PC-3 (cell line): ENCODE data around the gene WDR45B. TPM values are rescaled to one million over a fixed set of nuclear protein-coding genes. Genes with fewer than 3 reads are reported as not detected.

Experiments
- ATAC-seq: fragments of 200-7000 bp; cut with Tn5 transposase; 2 replicates; pipeline ENCODE4 v1.9.1; 2020; ENCODE audit warnings: mild to moderate bottlenecking, moderate library complexity
- BruUV-seq: library from RNA; stranded (reverse); fragments of 400-500 nt; replicated peaks from 2 replicates; lab custom pipeline; 2021; lab: Mats Ljungman, UMichigan
- CTCF ChIA-PET: fragments of 300-600 bp; sonication (Branson Sonifier 250); formaldehyde crosslinking; loops from one replicate; lab custom pipeline; 2022; ENCODE audit warnings: antibody characterized with exemption; lab: Charles Lee
- POLR2A ChIA-PET: fragments of 300-600 bp; sonication (Branson Sonifier 250); formaldehyde crosslinking; loops from one replicate; lab custom pipeline; 2022; ENCODE audit warnings: antibody characterized with exemption; ENCODE audit not compliant: unreplicated experiment; lab: Charles Lee
- DNase-seq: peaks from one replicate; pipeline ENCODE4 v3.0.0-alpha.2; 2015
- H2AFZ ChIP-seq: fragments of 300-600 bp; sonication (generic); 2 replicates; pipeline ENCODE4 v1.6.0; 2016; ENCODE audit warnings: antibody characterized with exemption, low read length
- H3F3A ChIP-seq: fragments of 300-600 bp; sonication (generic); one replicate; pipeline ENCODE4 v1.6.0; 2017; ENCODE audit warnings: antibody characterized with exemption, low read length, control low read depth, mild to moderate bottlenecking; ENCODE audit not compliant: unreplicated experiment
- H3K27ac ChIP-seq: fragments of 300-600 bp; sonication (generic); 2 replicates; pipeline ENCODE4 v1.5.1; 2016; ENCODE audit warnings: mild to moderate bottlenecking, low read length
- H3K27me3 ChIP-seq: fragments of 300-600 bp; sonication (generic); 2 replicates; pipeline ENCODE4 v1.6.1; 2016; ENCODE audit warnings: low read length, mixed read lengths
- H3K36me3 ChIP-seq: fragments of 300-600 bp; sonication (generic); 2 replicates; pipeline ENCODE4 v1.6.1; 2016; ENCODE audit warnings: low read depth, mixed run types, low read length, mixed read lengths
- H3K4me1 ChIP-seq: fragments of 300-600 bp; sonication (generic); 2 replicates; pipeline ENCODE4 v1.5.1; 2016; ENCODE audit warnings: low read length; ENCODE audit not compliant: insufficient read depth
- H3K4me2 ChIP-seq: fragments of 300-600 bp; sonication (generic); 2 replicates; pipeline ENCODE4 v1.6.0; 2016; ENCODE audit warnings: low read length
- H3K4me3 ChIP-seq: fragments of 300-600 bp; sonication (generic); 2 replicates; pipeline ENCODE4 v1.5.1; 2016; ENCODE audit warnings: mild to moderate bottlenecking, low read length, mixed read lengths
- H3K79me2 ChIP-seq: fragments of 300-600 bp; sonication (generic); 2 replicates; pipeline ENCODE4 v1.6.1; 2017; ENCODE audit warnings: low read length, mixed read lengths
- H3K9ac ChIP-seq: fragments of 300-600 bp; sonication (generic); 2 replicates; pipeline ENCODE4 v1.6.0; 2016; ENCODE audit warnings: mild to moderate bottlenecking, low read length
- H3K9me2 ChIP-seq: fragments of 300-600 bp; sonication (generic); replicated peaks from 2 replicates; pipeline ENCODE4 v1.6.1; 2016; ENCODE audit warnings: mixed run types, low read length, mixed read lengths
- H3K9me3 ChIP-seq: fragments of 300-600 bp; sonication (generic); 2 replicates; pipeline ENCODE4 v1.6.1; 2016; ENCODE audit warnings: low read length, mixed read lengths
- H4K20me1 ChIP-seq: fragments of 300-600 bp; sonication (generic); 2 replicates; pipeline ENCODE4 v1.6.1; 2016; ENCODE audit warnings: low read length, mixed read lengths
- CTCF ChIP-seq: fragments of 300-600 bp; sonication (generic); conservative IDR thresholded peaks from 2 replicates; pipeline ENCODE4 v1.5.1; 2017; ENCODE audit warnings: antibody characterized with exemption, low read depth, mild to moderate bottlenecking, low read length
- EZH2 ChIP-seq: fragments of 300-600 bp; sonication (generic); IDR thresholded peaks from one replicate; pipeline ENCODE4 v1.6.1; 2017; ENCODE audit warnings: antibody characterized with exemption, mild to moderate bottlenecking, low read length; ENCODE audit not compliant: unreplicated experiment
- EZH2phosphoT487 ChIP-seq: fragments of 300-600 bp; sonication (generic); IDR thresholded peaks from 2 replicates; pipeline ENCODE4 v1.6.1; 2018; ENCODE audit warnings: mild to moderate bottlenecking, antibody characterized with exemption, low read length, borderline replicate concordance
- intact Hi-C: fragments of 100-400 bp; cut with micrococcal nuclease; formaldehyde crosslinking; loops from 2 replicates; pipeline ENCODE4 v1.9.0; 2023
- total RNA-seq: library from RNA; depleted of rRNA; stranded (reverse); fragments of >200 nt; gene quantifications from 2 replicates; pipeline ENCODE4 v1.2.3, GENCODE V29; 2014

WDR45B gene
- total RNA-seq, 1 experiment from 2014 or later: 110 TPM

DNA sequence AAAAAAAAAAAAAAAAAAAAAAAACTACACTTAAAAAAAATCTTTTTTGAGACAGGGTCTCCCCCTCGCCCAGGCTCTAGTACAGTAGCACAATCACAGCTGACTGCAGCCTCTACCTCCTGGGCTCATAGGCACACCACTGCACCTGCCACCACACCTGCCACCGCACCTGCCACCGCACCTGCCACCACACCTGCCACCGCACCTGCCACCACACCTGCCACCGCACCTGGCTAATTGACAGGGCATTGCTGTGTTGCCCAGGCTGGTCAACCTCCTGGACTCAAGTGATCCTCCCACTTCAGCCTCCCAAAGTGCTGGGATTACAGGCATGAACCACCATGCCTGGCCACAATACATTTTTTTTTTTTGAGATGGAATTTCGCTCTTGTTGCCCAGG lies 17.6 kb upstream of the WDR45B start:
- CTCF ChIA-PET: no interaction called here
- H3K27ac ChIP-seq: no peak overlapping the region
- H3K4me3 ChIP-seq: no peak overlapping the region
- POLR2A ChIA-PET: no interaction called here
- H3K9me3 ChIP-seq: no peaks in the 10 kb centered on the region
- H3K9ac ChIP-seq: no peak overlapping the region
- no peaks in the 10 kb centered on the region for H3F3A ChIP-seq
- no peak for DNase-seq
- no peaks in the 10 kb centered on the region for H3K27me3 ChIP-seq
- H3K79me2 ChIP-seq: no peaks in the 10 kb centered on the region
- H4K20me1 ChIP-seq: no peaks in the 10 kb centered on the region
- H3K36me3 ChIP-seq: no peaks in the 10 kb centered on the region
- H3K4me1 ChIP-seq: no peaks in the 10 kb centered on the region
- no TSS peak for BruUV-seq
- ATAC-seq: no peak
- TF ChIP-seq CTCF (no peak), EZH2phosphoT487 (no peak), EZH2 (no peak)
- no peak overlapping the region for H3K4me2 ChIP-seq
- intact Hi-C loops: no loop called here
- no peak overlapping the region for H2AFZ ChIP-seq
- H3K9me2 ChIP-seq: no peaks in the 10 kb centered on the region

DNA sequence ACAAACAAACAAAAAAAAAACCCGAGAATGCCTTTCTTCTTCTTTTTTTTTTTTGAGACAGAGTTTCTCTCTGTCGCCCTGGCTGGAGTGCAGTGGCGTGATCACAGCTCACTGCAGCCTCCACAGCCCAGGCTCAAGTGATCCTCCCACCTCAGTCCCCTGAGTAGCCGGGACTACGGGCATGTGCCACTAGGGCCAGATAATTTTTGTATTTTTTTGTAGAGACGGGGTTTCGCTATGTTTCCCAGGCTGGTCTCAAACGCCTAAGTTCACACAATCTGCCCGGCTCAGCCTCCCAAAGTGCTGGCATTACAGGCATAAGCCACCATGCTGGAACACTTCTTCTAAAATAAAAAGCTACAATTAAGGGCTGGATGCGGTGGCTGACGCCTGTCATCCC lies 17.0 kb upstream of the WDR45B start:
- CTCF ChIA-PET: no interaction called here
- intact Hi-C loops: no loop called here

More for the DNA sequence above, 17.0 kb upstream of the WDR45B start:
- Histone ChIP-seq H3K27me3 (no peaks in the 10 kb centered on the region), H3K79me2 (no peaks in the 10 kb centered on the region), H3K27ac (no peak overlapping the region), H2AFZ (no peak overlapping the region), H3F3A (no peaks in the 10 kb centered on the region), H3K9me3 (no peaks in the 10 kb centered on the region), H3K4me2 (no peak overlapping the region), H3K36me3 (no peaks in the 10 kb centered on the region), H3K4me1 (no peaks in the 10 kb centered on the region), H4K20me1 (no peaks in the 10 kb centered on the region), H3K9ac (no peak overlapping the region), H3K9me2 (no peaks in the 10 kb centered on the region), H3K4me3 (no peak overlapping the region)
- ATAC-seq (no peak), DNase-seq (no peak)
- no TSS peak for BruUV-seq
- TF ChIP-seq CTCF: no peak
- TF ChIP-seq EZH2: no peak
- TF ChIP-seq EZH2phosphoT487: no peak
- POLR2A ChIA-PET: no interaction called here
